ENCODE measurements around the gene UBE2F. TPM values are rescaled to one million over a fixed set of nuclear protein-coding genes. Genes with fewer than 3 reads are reported as not detected.

Gene UBE2F
- total RNA-seq, 2 experiments from 2014 or later, result 71.4 to 80.5 TPM

DNA sequence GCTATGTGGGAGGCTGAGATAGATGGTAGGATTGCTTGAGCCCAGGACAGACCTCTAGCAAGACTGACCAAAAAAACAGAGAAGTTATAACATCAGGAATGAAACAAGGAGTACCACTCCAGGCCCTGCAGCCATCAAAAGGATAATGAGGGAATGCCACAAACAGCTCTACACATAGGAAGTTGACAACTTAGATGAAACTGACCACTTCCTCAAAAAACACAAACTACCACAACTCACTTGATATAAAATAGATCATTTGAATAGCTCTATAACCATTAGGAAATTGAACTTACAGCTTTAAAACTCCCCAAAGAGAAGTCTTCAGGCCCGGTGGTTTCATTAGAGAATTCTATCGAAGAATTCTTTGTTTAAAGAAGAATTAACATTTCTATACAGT, 120.4 kb downstream of the UBE2F start:
- H3K27ac Mint-ChIP-seq, result peak overlapping the region; percentile 31
- H3K9me3 Mint-ChIP-seq, result no peaks in the 10 kb centered on the region
- no peaks in the 10 kb centered on the region for H3K27me3 Mint-ChIP-seq
- H3K4me3 Mint-ChIP-seq, result no peak overlapping the region
- ChIA-PET POLR2A (interaction anchor here (0.7 kb wide), 1 partner anchor 14 kb away, joined by 6 read pairs; no protein-coding TSS in a partner anchor), CTCF (interaction anchor here (0.6 kb wide), 1 partner anchor 1911 kb away, joined by 3 read pairs; no protein-coding TSS in a partner anchor)
- H3K36me3 Mint-ChIP-seq (ENCODE audit: low read depth), result peaks cover 33% of the 10 kb centered on the region
- no peak for DNase-seq
- H3K4me1 Mint-ChIP-seq, result peaks cover 10% of the 10 kb centered on the region

DNA sequence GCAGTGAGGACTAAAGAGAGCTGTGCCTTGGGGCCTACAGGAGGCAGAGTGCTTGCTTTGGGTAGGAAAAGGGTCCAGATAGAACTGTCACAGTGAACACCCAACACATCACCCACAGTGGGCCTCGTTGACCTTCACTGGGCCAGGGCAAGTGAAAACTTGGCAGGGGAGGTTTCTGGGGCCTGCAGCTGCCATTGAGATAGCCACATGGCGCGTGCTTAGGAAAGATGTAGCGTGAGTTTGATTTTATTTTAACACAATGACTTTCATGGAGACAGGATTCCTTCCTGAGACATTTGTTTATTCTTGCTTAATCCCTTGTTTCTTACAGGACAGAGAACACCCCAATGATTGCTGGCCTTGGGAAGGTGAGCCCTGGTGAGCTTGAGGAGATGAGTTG, 124.1 kb downstream of the UBE2F start:
- CTCF ChIA-PET, result interaction anchor here (0.6 kb wide), 1 partner anchor 232 kb away, joined by 4 read pairs; no protein-coding TSS in a partner anchor
- no peaks in the 10 kb centered on the region for H3K9me3 Mint-ChIP-seq
- peaks cover 9% of the 10 kb centered on the region for H3K36me3 Mint-ChIP-seq (ENCODE audit: low read depth)
- POLR2A ChIA-PET, result no interaction called here
- H3K27ac Mint-ChIP-seq, result no peak overlapping the region
- no peak overlapping the region for H3K4me3 Mint-ChIP-seq
- no peak for DNase-seq
- H3K27me3 Mint-ChIP-seq, result no peaks in the 10 kb centered on the region
- H3K4me1 Mint-ChIP-seq, result peaks cover 8% of the 10 kb centered on the region

DNA sequence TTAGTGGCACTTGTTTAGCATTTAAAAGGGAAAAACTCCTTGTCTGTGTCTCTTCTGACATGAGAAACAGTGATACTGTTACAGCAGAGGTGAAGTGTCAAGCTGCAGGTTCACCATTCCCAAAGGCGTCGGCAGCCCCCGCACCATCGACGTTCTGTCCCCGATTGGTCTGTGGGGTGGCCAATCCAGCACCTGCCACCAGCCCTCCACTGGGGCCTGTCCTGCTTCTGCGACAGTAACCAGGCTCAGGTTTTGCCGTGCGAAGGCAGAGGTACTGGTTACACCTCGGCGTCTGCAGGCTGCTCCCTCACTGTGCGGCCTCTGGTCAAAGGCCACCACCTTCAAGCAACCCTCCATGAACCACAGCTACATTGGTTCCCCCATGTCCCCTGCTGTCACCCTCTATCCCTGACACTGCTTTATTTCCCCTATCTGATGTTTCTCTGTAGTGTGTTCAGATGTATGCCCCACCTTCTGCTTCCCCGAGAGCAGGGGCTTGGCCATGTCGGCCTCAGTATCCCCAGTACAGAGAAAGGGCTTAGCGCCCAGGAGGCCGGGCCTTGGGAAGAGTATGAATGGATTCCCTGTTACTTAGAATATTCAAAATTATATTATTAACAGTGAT, 124.7 kb downstream of the UBE2F start:
- Mint-ChIP-seq H3K27me3 (no peaks in the 10 kb centered on the region), H3K36me3 (ENCODE audit: low read depth) (peaks cover 5% of the 10 kb centered on the region), H3K4me3 (no peak overlapping the region), H3K4me1 (peaks cover 8% of the 10 kb centered on the region), H3K9me3 (no peaks in the 10 kb centered on the region), H3K27ac (no peak overlapping the region)
- ChIA-PET POLR2A (no interaction called here), CTCF (interaction anchor here (0.6 kb wide), 1 partner anchor 231 kb away, joined by 4 read pairs; no protein-coding TSS in a partner anchor)
- no peak for DNase-seq

Other genes with a start within 250 kb of the UBE2F start
- gene RBM44, start 168.2 kb upstream of the UBE2F start, total RNA-seq, result 1 to 10 TPM; 1.3 to 1.4 TPM
- 1 to 10 TPM; 4.9 TPM for gene RAMP1, start 107.4 kb upstream of the UBE2F start, total RNA-seq
- 10 to 100 TPM; 27.1 to 30.0 TPM for gene SCLY, start 94.0 kb downstream of the UBE2F start, total RNA-seq
- under 1 TPM in 1 of 2 experiments, not detected in 1; 0.05 TPM for gene ESPNL, start 133.3 kb downstream of the UBE2F start, total RNA-seq
- gene KLHL30, start 171.7 kb downstream of the UBE2F start, total RNA-seq, result not detected
- not detected for gene ERFE, start 192.0 kb downstream of the UBE2F start, total RNA-seq
- 10 to 100 TPM; 59.1 to 63.2 TPM for gene ILKAP, start 236.7 kb downstream of the UBE2F start, total RNA-seq